HG03103 (cell line): ENCODE measurements around the gene ULK4.
"Not testable (repeated sequence)": the region's sequence is repeated elsewhere in the genome, so short reads cannot be mapped to it uniquely, and the experiment has no call there.

ENCODE experiments used
- ATAC-seq: cut with Tn5 transposase; IDR thresholded peaks from one replicate; pipeline ENCODE4 v1.9.1; 2021; ENCODE audit warnings: low read depth; ENCODE audit not compliant: unreplicated experiment

ULK4 gene

GRCh38 chr3:41960826-41961750 is 815 bp downstream of the ULK4 start:
- ATAC-seq: peak; percentile 5

- ATAC-seq: no peak
These were observed 5.3 kb downstream of the ULK4 start for GRCh38 chr3:41956574-41956973.

- ATAC-seq: no peak
These were observed 6.7 kb downstream of the ULK4 start for GRCh38 chr3:41955192-41955591.

- ATAC-seq: no peak
These were observed 18.5 kb downstream of the ULK4 start for GRCh38 chr3:41943311-41943843.

- no peak for ATAC-seq
These were observed 21.5 kb downstream of the ULK4 start for GRCh38 chr3:41940393-41940792.

GRCh38 chr3:41936384-41936783 is 25.5 kb downstream of the ULK4 start:
- ATAC-seq: no peak

GRCh38 chr3:41933154-41933676 is 28.7 kb downstream of the ULK4 start:
- no peak for ATAC-seq

- ATAC-seq: no peak
These were observed 29.4 kb downstream of the ULK4 start for GRCh38 chr3:41932464-41932863.

- ATAC-seq: no peak
These were observed 41.4 kb downstream of the ULK4 start for GRCh38 chr3:41920406-41920965.

- ATAC-seq: no peak
These were observed 46.5 kb downstream of the ULK4 start for GRCh38 chr3:41915353-41915752.

GRCh38 chr3:41912280-41912679 is 49.6 kb downstream of the ULK4 start:
- no peak for ATAC-seq

GRCh38 chr3:41907330-41908073 is 54.4 kb downstream of the ULK4 start:
- no peak for ATAC-seq

- ATAC-seq: no peak
These were observed 61.6 kb downstream of the ULK4 start for GRCh38 chr3:41900265-41900664.

- ATAC-seq: no peak
These were observed 63.3 kb downstream of the ULK4 start for GRCh38 chr3:41898631-41899030.

- no peak for ATAC-seq
These were observed 67.9 kb downstream of the ULK4 start for GRCh38 chr3:41893977-41894376.

GRCh38 chr3:41888368-41889076 is 73.4 kb downstream of the ULK4 start:
- no peak for ATAC-seq

GRCh38 chr3:41882956-41883355 is 78.9 kb downstream of the ULK4 start:
- no peak for ATAC-seq

GRCh38 chr3:41881233-41881821 is 80.6 kb downstream of the ULK4 start:
- ATAC-seq: no peak

- no peak for ATAC-seq
These were observed 81.5 kb downstream of the ULK4 start for GRCh38 chr3:41880387-41880786.

GRCh38 chr3:41877741-41878140 is 84.2 kb downstream of the ULK4 start:
- not testable (repeated sequence) for ATAC-seq
